Endothelial cell of umbilical vein (primary cell): ENCODE results near the gene SMC4.

ENCODE experiments used
- CTCF ChIP-seq, 2 donors: IDR thresholded peaks; 1 replicate in 1 of 2; 2 replicates in 1 of 2; pipeline ENCODE4 v1.5.1; 2011; ENCODE audit warnings: low read length in 2 of 2, mild to moderate bottlenecking in 2 of 2, moderate library complexity in 2 of 2, control low read depth in 1 of 2, inconsistent platforms in 1 of 2, low read depth in 1 of 2; ENCODE audit not compliant: insufficient read depth in 1 of 2; ENCODE audit errors: extremely low read depth in 1 of 2
- MAX ChIP-seq: IDR thresholded peaks from 2 replicates; pipeline ENCODE4 v1.6.1; 2011; ENCODE audit not compliant: insufficient read depth, insufficient read length
- POLR2A ChIP-seq: IDR thresholded peaks from 2 replicates; pipeline ENCODE4 v1.6.1; 2012; ENCODE audit warnings: low read depth, mild to moderate bottlenecking, control low read depth, low read length
- POLR2AphosphoS5 ChIP-seq: IDR thresholded peaks from 2 replicates; pipeline ENCODE4 v1.6.1; 2012; ENCODE audit warnings: low read depth, mild to moderate bottlenecking, control low read depth, low read length, moderate library complexity; ENCODE audit not compliant: insufficient read depth

GRCh38 chr3:160478338-160478737 lies 78.9 kb downstream of the SMC4 start:
- no peak for TF ChIP-seq POLR2AphosphoS5
- TF ChIP-seq CTCF (IDR thresholded peaks at IDR 0.05; ENCODE audit: extremely low read depth in 1 of 2, insufficient read depth in 1 of 2, low read depth in 1 of 2, low read length in 2 of 2) = no peak
- TF ChIP-seq MAX = no peak
- no peak for TF ChIP-seq POLR2A
